ENCODE results near the gene CHD6.

CHD6 gene

DNA sequence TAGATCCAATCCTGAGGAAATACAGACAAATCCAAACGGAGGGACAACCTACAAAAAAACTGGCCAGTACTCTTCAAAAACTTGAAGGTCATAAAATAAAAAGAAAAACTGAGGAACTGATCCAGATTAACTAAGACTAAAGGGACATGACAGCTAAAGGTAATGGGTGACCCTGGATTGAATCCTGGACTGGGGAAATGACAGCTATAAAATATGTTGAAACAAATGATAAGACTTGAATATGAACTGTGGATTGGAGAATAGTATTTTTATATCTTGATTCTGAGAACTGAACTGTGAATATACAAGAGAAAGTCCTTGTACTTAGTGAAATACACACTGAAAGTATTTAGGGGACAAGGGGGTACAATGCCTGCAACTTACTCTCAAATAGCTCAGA is 154.6 kb downstream of the CHD6 start:
- TF ChIP-seq, protein P1, sequence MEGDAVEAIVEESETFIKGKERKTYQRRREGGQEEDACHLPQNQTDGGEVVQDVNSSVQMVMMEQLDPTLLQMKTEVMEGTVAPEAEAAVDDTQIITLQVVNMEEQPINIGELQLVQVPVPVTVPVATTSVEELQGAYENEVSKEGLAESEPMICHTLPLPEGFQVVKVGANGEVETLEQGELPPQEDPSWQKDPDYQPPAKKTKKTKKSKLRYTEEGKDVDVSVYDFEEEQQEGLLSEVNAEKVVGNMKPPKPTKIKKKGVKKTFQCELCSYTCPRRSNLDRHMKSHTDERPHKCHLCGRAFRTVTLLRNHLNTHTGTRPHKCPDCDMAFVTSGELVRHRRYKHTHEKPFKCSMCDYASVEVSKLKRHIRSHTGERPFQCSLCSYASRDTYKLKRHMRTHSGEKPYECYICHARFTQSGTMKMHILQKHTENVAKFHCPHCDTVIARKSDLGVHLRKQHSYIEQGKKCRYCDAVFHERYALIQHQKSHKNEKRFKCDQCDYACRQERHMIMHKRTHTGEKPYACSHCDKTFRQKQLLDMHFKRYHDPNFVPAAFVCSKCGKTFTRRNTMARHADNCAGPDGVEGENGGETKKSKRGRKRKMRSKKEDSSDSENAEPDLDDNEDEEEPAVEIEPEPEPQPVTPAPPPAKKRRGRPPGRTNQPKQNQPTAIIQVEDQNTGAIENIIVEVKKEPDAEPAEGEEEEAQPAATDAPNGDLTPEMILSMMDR (IDR thresholded peaks at IDR 0.05; ENCODE audit: borderline replicate concordance, control extremely low read depth, extremely low read depth, insufficient read depth, missing control alignments) = no peak
- no peak for DNase-seq (ENCODE audit: low spot score)
- in situ Hi-C loops (cut with MboI; ENCODE audit: low sequenced_read_pairs, unreplicated experiment) = no loop called here

DNA sequence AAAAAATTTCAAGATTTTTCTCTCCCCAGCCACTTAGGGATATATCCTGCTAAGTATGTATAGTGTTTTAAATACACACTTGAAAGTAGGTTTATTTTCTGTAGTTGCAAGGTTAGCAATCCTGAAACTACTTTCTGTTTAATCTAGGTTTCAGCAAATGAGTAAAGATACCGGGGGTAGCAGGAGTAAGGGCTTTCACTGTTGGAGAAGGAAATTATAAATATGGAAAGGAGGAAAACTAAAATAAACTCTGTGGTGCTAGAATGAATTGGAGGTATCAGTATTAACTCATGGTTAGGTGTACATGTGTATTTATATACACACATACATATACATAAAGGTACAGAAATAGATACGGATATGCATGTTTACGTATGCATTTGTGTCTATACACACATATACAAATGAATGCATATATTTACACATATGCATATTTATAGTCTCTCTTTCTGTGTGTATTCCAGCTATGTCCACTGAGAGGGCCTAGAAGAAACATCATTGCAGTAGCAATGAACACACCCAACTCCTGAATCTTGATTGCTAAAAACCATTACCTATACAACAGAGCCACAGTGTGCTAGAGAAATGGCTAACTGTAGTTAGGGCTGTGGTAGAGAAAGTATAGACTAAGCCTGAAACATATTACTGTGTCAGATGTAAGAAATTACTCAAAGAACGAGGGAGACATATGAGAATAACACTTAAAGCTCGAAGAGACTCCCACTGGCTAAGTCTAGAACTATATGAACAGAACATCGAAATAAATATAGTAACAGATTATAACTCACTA is 155.6 kb downstream of the CHD6 start:
- TF ChIP-seq, protein P1 (IDR thresholded peaks at IDR 0.05; ENCODE audit: borderline replicate concordance, control extremely low read depth, extremely low read depth, insufficient read depth, missing control alignments) = no peak
- in situ Hi-C loops (cut with MboI; ENCODE audit: low sequenced_read_pairs, unreplicated experiment) = no loop called here
- peak; percentile 45 for DNase-seq (ENCODE audit: low spot score)

DNA sequence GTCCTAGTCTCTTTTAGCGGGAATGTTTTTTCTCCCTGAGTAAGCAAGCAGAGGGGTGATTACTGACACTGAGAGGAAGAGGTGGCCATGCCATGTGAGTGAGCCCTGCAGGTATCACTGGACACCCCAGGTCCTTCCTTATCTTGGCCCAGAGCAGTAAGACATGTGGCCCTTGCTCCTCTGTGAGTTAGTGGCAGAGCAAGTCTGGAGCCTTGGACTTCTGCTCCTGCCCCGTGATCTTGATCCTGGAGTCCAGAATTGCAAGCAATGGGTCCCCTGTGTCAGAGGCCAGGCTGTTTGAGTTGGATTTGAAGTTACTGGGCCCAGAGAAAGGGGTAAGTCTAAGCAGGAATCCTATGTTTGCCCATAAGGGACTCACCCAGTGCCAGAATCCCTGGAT is 159.4 kb downstream of the CHD6 start:
- in situ Hi-C loops (cut with MboI; ENCODE audit: low sequenced_read_pairs, unreplicated experiment) = no loop called here
- DNase-seq (ENCODE audit: low spot score) = no peak
- TF ChIP-seq, protein P1 (IDR thresholded peaks at IDR 0.05; ENCODE audit: borderline replicate concordance, control extremely low read depth, extremely low read depth, insufficient read depth, missing control alignments) = no peak

DNA sequence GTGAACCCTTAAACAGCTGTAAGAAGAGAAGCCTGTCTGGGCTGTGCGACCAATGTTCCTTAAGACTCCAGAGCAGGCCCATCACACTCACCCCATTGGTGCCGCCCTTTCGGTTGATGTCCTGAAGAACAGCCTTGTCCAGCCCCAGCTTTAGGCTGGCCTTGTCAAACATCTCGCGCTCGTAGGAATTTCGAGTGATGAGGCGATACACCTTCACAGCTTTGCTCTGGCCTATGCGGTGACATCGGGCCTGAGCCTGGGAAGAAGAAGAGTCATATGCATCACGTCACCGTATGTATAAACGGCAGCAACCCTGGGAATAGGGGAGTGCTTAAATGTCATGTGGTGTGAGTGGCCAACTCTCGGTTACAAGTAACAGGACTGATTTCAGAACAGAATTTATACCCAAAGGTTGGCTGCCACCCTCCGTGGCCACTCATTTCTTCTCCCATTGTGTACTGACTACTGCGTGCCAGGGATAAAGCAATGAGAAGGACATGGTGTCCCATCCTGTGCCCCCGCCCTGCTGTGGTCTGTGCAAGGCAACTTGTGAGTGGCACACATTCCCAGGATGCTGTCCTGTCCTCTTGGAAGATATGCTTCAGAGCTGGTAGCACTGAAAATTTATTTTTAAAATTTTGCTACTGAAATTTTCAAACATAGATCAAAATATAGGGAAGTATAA is 160.9 kb downstream of the CHD6 start:
- DNase-seq (ENCODE audit: low spot score) = no peak
- in situ Hi-C loops (cut with MboI; ENCODE audit: low sequenced_read_pairs, unreplicated experiment) = no loop called here

DNA sequence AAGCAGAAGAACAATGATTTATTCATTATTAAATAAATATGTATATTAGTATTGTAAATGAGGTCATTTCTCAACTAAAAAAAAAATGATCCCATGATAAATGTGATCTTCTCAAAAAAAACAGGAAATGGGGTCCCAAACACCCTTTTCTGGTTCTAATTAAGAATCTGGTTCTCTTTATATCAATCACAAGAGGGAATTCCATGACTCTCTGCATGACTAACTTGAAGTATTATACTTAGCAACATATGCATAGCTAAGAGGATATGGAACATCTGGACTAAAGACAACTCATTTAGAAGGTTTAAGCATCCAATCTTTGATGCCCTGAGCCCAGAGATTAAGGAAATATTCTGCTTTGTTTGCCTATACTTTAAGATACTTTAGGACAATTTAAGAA is 161.8 kb downstream of the CHD6 start:
- no peak for DNase-seq (ENCODE audit: low spot score)
- TF ChIP-seq, protein P1 (IDR thresholded peaks at IDR 0.05; ENCODE audit: borderline replicate concordance, control extremely low read depth, extremely low read depth, insufficient read depth, missing control alignments) = no peak
- in situ Hi-C loops (cut with MboI; ENCODE audit: low sequenced_read_pairs, unreplicated experiment) = no loop called here

More for the DNA sequence above, 160.9 kb downstream of the CHD6 start:
- TF ChIP-seq, protein P1 (IDR thresholded peaks at IDR 0.05; ENCODE audit: borderline replicate concordance, control extremely low read depth, extremely low read depth, insufficient read depth, missing control alignments) = no peak

DNA sequence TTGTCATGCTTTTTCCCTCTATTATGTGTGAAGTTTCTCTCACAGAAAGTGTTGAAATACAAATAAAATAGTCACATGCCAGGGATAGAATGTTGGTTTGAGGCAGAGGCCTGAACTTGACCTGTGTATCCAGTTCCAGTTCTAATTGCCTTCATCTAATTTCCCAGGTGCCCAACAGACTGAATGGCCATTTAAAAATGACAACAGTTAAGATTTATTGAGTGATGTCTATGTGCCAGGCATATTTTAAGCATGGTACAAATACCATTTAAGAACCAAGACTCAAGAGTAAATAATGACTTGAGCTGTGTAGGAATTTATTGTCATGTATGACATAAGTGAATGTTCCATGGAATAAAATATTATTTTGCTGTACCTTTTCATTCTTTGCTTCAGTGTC is 163.9 kb downstream of the CHD6 start:
- TF ChIP-seq, protein P1 (IDR thresholded peaks at IDR 0.05; ENCODE audit: borderline replicate concordance, control extremely low read depth, extremely low read depth, insufficient read depth, missing control alignments) = no peak
- in situ Hi-C loops (cut with MboI; ENCODE audit: low sequenced_read_pairs, unreplicated experiment) = no loop called here
- DNase-seq (ENCODE audit: low spot score) = no peak

All from GM13976 (cell line).